Panc1 (cell line): ENCODE data around the gene GRIN3B. TPM values are rescaled to one million over a fixed set of nuclear protein-coding genes. Genes with fewer than 3 reads are reported as not detected.

Source experiments
- ATAC-seq: fragments of 200-7000 bp; cut with Tn5 transposase; 2 replicates; pipeline ENCODE4 v1.9.1; 2020; ENCODE audit warnings: mild to moderate bottlenecking, moderate library complexity
- BruUV-seq: library from RNA; stranded (reverse); fragments of 400-500 nt; replicated peaks from 2 replicates; lab custom pipeline; 2021; lab: Mats Ljungman, UMichigan
- CTCF ChIA-PET: fragments of 300-600 bp; sonication (Branson Sonifier 250); formaldehyde crosslinking; loops from one replicate; lab custom pipeline; 2022; ENCODE audit warnings: antibody characterized with exemption; lab: Charles Lee
- POLR2A ChIA-PET: fragments of 300-600 bp; sonication (Branson Sonifier 250); formaldehyde crosslinking; loops from one replicate; lab custom pipeline; 2022; ENCODE audit warnings: antibody characterized with exemption; lab: Charles Lee
- DNase-seq: peaks from one replicate; pipeline ENCODE4 v3.0.0-alpha.2; 2010; ENCODE audit warnings: low read depth, low spot score
- H3K27ac ChIP-seq: 2 replicates; pipeline ENCODE4 v1.5.1; 2011; ENCODE audit warnings: mild to moderate bottlenecking, low read length, inconsistent platforms
- H3K27me3 ChIP-seq: fragments of 200-500 bp; sonication (Bioruptor generic); 2 replicates; pipeline ENCODE4 v1.6.0; 2014; ENCODE audit warnings: low read length, inconsistent platforms; ENCODE audit not compliant: control insufficient read depth, insufficient read depth
- H3K36me3 ChIP-seq: fragments of 200-500 bp; sonication (Bioruptor generic); 2 replicates; pipeline ENCODE4 v1.5.1; 2014; ENCODE audit warnings: inconsistent platforms, mild to moderate bottlenecking, low read length, moderate library complexity; ENCODE audit not compliant: control insufficient read depth, insufficient read depth
- H3K4me1 ChIP-seq: 2 replicates; pipeline ENCODE4 v1.5.1; 2011; ENCODE audit warnings: inconsistent platforms, mild to moderate bottlenecking, low read length, moderate library complexity; ENCODE audit not compliant: control insufficient read depth, insufficient read depth
- H3K4me3 ChIP-seq, 2 experiments: 2 replicates each; pipeline ENCODE4 v1.5.1; 2011 to 2012; ENCODE audit warnings: low read depth in 2 of 2, low read length in 2 of 2, mild to moderate bottlenecking in 2 of 2, inconsistent platforms in 1 of 2, moderate library complexity in 1 of 2
- H3K9me3 ChIP-seq: fragments of 200-500 bp; sonication (Bioruptor generic); 2 replicates; pipeline ENCODE4 v1.5.1; 2014; ENCODE audit warnings: low read depth, mild to moderate bottlenecking, inconsistent platforms, low read length, moderate library complexity; ENCODE audit not compliant: control insufficient read depth, insufficient read depth
- CTCF ChIP-seq: fragments of 450-650 bp; IDR thresholded peaks from 2 replicates; pipeline ENCODE4 v1.5.1; 2017; ENCODE audit warnings: mild to moderate bottlenecking
- POLR2AphosphoS5 ChIP-seq: IDR thresholded peaks from 2 replicates; pipeline ENCODE4 v1.6.1; 2012; ENCODE audit warnings: mild to moderate bottlenecking, low read depth, low read length, moderate library complexity
- SIN3A ChIP-seq: IDR thresholded peaks from 2 replicates; pipeline ENCODE4 v1.6.1; 2012; ENCODE audit warnings: low read depth, mild to moderate bottlenecking, low read length, moderate library complexity, borderline replicate concordance; ENCODE audit not compliant: insufficient read depth
- TCF7L2 ChIP-seq: IDR thresholded peaks from 2 replicates; pipeline ENCODE4 v1.6.1; 2011; ENCODE audit warnings: mild to moderate bottlenecking, low read depth, low read length, inconsistent platforms
- in situ Hi-C: cut with HindIII; loops from 2 replicates; pipeline ENCODE4 v1.10.0; 2016; ENCODE audit warnings: low sequenced_read_pairs, low pct_unique_long_range_greater_than_20kb
- intact Hi-C: fragments of 100-400 bp; cut with micrococcal nuclease; formaldehyde crosslinking; loops from one replicate; pipeline ENCODE4 v1.10.0; 2022; ENCODE audit not compliant: unreplicated experiment
- total RNA-seq: library from RNA; stranded (reverse); gene quantifications from one replicate; pipeline ENCODE4 v1.2.1, GENCODE V29; 2021; ENCODE audit not compliant: unreplicated experiment
- TF ChIP-seq, protein P1 (sequence below), 2 experiments: IDR thresholded peaks; 2 replicates each; pipeline ENCODE4 v1.6.1; 2011 to 2012; ENCODE audit warnings: low read depth in 2 of 2, control low read depth in 1 of 2, low read length in 1 of 2, mild to moderate bottlenecking in 1 of 2, moderate library complexity in 1 of 2; ENCODE audit not compliant: insufficient read depth in 1 of 2

GRIN3B gene
- total RNA-seq, 1 experiment from 2014 or later = 4.6 TPM

GRCh38 chr19:1010586-1011510 lies 10.6 kb downstream of the GRIN3B start:
- Histone ChIP-seq H3K9me3 (no peaks in the 10 kb centered on the region), H3K4me3 (no peak overlapping the region), H3K36me3 (no peaks in the 10 kb centered on the region), H3K27ac (no peak overlapping the region), H3K4me1 (no peaks in the 10 kb centered on the region; the same call in 1 of the 2 replicates), H3K27me3 (no peaks in the 10 kb centered on the region)
- CTCF ChIA-PET = interaction anchor here (0.7 kb wide), 1 partner anchor 14 kb away, joined by 5 read pairs; no protein-coding TSS in a partner anchor
- no TSS peak for BruUV-seq
- intact Hi-C loops (no loop called here), in situ Hi-C loops (no loop called here)
- TF ChIP-seq CTCF (no peak), TCF7L2 (no peak), POLR2AphosphoS5 (no peak), SIN3A (no peak)
- TF ChIP-seq, protein P1, sequence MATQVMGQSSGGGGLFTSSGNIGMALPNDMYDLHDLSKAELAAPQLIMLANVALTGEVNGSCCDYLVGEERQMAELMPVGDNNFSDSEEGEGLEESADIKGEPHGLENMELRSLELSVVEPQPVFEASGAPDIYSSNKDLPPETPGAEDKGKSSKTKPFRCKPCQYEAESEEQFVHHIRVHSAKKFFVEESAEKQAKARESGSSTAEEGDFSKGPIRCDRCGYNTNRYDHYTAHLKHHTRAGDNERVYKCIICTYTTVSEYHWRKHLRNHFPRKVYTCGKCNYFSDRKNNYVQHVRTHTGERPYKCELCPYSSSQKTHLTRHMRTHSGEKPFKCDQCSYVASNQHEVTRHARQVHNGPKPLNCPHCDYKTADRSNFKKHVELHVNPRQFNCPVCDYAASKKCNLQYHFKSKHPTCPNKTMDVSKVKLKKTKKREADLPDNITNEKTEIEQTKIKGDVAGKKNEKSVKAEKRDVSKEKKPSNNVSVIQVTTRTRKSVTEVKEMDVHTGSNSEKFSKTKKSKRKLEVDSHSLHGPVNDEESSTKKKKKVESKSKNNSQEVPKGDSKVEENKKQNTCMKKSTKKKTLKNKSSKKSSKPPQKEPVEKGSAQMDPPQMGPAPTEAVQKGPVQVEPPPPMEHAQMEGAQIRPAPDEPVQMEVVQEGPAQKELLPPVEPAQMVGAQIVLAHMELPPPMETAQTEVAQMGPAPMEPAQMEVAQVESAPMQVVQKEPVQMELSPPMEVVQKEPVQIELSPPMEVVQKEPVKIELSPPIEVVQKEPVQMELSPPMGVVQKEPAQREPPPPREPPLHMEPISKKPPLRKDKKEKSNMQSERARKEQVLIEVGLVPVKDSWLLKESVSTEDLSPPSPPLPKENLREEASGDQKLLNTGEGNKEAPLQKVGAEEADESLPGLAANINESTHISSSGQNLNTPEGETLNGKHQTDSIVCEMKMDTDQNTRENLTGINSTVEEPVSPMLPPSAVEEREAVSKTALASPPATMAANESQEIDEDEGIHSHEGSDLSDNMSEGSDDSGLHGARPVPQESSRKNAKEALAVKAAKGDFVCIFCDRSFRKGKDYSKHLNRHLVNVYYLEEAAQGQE (IDR thresholded peaks at IDR 0.05; ENCODE audit: insufficient read depth in 1 of 2, low read depth in 2 of 2, low read length in 1 of 2) = no peak
- no peak for ATAC-seq
- DNase-seq = no peak
- POLR2A ChIA-PET = no interaction called here

DNA sequence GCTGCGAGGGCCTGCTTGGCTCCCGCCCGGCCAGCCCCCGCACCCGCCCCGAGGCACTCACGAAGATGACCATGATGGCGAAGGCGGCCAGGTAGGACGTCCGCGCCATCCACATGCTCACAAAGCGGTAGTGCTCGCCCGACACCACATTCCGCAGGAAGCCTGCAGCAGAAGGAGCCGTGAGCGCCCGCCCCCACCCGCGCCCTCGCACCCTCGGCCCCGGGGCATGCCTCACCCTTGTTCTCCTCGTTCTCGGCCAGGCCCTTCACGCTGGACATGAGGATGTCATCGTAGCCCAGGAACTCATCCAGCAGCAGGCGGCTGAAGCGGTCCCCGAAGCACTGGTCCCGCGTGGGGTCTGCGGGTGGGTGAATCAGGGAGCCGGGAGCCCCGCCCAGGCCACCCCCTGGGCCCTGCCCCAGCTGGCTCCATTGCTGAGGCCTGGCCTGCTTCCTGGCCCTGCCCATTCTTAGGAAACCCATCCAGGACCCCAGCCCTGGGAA lies 11.7 kb downstream of the GRIN3B start:
- CTCF ChIA-PET = no interaction called here
- H3K4me1 ChIP-seq = peaks cover 5% of the 10 kb centered on the region
- TF ChIP-seq SIN3A (no peak), CTCF (no peak), POLR2AphosphoS5 (no peak), TCF7L2 (no peak)
- TF ChIP-seq, protein P1 (IDR thresholded peaks at IDR 0.05; ENCODE audit: insufficient read depth in 1 of 2, low read depth in 2 of 2, low read length in 1 of 2) = no peak
- POLR2A ChIA-PET = no interaction called here
- in situ Hi-C loops (no loop called here), intact Hi-C loops (no loop called here)
- H3K27ac ChIP-seq = no peak overlapping the region
- H3K36me3 ChIP-seq = no peaks in the 10 kb centered on the region
- H3K27me3 ChIP-seq = no peaks in the 10 kb centered on the region
- no TSS peak for BruUV-seq
- no peaks in the 10 kb centered on the region for H3K9me3 ChIP-seq
- no peak overlapping the region for H3K4me3 ChIP-seq
- ATAC-seq = no peak
- no peak for DNase-seq
